HG02571 (cell line): Measurements from ENCODE around the gene HOMER3.
"Not testable (repeated sequence)": the region's sequence is repeated elsewhere in the genome, so short reads cannot be mapped to it uniquely, and the experiment has no call there.

Experiments used
- ATAC-seq: cut with Tn5 transposase; IDR thresholded peaks from one replicate; pipeline ENCODE4 v1.9.1; 2021; ENCODE audit warnings: mild to moderate bottlenecking, moderate library complexity; ENCODE audit not compliant: unreplicated experiment

HOMER3 gene

DNA sequence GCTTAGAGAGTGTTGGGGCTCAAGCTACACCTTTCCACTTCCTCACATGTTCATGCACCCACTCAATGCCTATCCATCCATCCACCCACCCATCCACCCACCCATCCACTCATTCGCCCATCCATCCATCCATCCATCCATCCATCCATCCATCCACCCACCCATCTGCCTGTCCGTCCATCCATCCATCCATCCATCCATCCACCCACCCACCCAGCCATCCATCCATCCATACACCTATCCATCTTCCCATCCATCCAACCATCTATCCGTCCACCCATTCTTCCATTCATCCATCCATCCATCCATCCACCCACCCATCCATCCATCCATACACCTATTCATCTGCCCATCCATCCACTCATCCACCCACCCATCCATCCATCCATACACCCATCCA is 13.1 kb upstream of the HOMER3 start:
- no peak for ATAC-seq

DNA sequence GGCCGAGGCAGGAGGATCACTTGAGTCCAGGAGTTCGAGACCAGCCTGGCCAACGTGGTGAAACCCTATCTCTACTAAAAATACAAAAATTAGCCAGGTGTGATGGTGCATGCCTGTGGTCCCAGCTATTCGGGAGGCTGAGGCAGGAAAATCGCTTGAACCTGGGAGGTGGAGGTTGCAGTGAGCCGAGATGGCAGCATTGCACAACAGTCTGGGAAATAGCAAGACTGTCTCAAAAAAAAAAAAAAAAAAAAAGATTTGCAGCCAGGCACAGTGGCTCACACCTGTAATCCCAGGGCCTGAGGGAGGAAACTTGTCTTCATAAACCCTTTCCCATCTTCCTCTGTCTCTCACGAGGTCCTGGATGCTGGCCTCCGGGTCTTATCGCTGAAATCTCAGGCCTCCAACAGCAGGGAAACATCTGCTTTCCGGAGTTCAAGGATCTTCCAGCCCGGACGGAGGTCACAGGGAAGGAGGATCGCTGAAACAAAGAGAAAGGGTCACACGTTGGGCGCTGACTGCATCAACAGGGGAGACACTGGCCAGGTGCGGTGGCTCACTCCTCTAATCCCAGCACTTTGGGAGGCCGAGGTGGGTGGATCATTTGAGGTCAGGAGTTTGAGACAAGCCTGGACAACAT is 11.5 kb upstream of the HOMER3 start:
- ATAC-seq = not testable (repeated sequence)

DNA sequence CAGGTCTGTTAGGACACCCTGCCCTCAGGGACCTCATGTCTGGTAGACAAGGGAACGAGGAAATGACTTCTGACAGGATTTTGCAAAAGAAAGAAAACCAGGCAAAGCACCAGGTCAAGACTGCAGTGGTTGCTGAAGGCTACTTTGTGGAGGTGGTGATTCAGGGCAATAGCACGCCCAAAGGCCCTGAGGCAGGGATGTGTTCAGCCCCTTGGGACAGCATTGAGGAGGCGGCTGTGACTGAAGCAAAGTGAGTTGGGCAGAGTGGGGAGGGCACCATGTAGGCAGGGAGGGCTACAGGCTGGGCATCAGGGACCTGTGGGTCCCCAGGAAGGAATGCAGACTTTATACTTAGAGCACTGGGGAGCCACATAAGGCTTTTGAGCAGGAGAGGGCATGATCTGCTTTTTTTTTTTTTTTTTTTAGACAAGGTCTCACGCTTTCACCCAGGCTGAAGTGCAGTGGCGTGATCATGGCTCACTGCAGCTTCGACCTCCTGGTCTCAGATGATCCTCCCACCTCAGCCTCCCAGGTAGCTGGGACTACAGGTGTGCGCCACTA is 10.8 kb upstream of the HOMER3 start:
- no peak for ATAC-seq

DNA sequence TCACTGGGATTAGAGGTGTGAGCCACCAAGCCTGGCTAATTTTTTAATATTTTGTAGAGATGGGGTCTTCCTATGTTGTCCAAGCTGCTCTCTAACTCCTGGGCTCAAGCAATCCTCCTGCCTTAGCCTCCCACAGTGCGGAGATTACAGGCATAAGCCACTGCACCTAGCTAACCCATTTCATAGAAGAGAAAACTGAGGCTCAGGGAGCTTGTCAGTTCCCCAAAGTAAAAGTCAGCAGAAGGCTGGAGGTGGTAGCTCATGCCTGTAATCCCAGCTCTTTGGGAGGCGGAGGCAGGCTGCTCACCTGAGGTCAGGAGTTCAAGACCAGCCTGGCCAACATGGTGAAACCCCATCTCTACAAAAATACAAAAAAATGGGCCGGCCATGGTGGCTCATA is 8.8 kb upstream of the HOMER3 start:
- no peak for ATAC-seq

GRCh38 chr19:18948976-18949356 is 7.9 kb upstream of the HOMER3 start:
- no peak for ATAC-seq

GRCh38 chr19:18948075-18948975 is 7.3 kb upstream of the HOMER3 start:
- no peak for ATAC-seq

- ATAC-seq = no peak
Observed at GRCh38 chr19:18946918-18947317, 5.9 kb upstream of the HOMER3 start.

- no peak for ATAC-seq
Observed at GRCh38 chr19:18946335-18946734, 5.3 kb upstream of the HOMER3 start.

- ATAC-seq = no peak
Observed at GRCh38 chr19:18945297-18945696, 4.3 kb upstream of the HOMER3 start.

- no peak for ATAC-seq
Observed at GRCh38 chr19:18943465-18943864, 2.4 kb upstream of the HOMER3 start.

DNA sequence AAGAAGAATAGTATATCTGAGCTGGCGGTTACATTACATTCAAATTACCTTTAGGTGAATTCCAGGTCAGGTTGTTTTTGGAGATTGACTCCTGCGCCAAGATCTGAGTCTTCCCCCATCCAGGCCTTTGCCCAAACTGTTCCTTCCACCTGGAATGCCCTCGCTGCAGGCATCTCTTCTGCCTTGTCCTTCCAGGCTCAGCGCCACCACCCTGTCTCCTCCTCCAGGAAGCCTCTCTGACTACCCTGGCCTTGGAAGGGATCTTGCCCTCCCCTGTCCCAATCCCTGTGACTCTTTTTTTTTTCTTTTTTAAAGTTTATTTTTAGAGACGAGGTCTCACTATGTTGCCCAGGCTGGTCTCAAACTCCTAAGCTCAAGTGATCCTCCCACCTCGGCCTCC is 1.7 kb upstream of the HOMER3 start:
- ATAC-seq = no peak

DNA sequence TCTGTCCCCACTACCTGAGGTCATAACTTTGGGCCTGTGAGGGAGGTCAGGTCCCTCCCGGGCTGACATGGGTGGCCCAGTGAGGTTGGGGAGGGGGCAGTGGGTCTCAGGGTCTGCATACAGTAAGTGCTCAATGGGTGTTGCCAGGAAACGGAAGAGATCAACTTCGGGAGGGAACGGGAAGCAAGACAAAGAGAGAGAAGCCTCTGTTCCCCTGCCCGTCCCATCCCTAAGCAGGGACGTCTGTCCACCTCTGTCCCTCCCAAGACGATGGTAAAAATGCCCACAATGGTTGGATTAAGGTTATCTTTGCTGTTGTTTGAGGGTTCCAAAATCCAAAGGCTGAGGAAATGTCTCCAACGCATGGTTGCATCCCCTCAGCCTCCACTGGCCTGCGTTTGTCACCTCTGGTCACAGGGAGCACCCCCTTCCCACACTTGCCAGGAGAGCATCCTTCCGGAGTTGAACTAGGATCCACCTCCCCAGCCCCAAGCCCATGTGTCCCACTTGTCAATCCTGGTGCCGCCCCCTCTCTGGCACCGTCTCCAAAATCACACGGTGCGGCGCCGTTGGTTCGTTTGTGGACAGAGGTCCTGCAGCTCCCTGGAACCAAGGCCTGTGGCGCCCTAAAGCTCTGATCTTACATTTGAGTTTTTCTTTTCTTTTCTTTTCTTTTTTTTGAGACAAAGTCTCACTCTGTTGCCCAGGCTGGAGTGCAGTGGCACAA is 774 bp upstream of the HOMER3 start:
- no peak for ATAC-seq

- ATAC-seq = no peak
Observed at GRCh38 chr19:18939922-18940768, 872 bp downstream of the HOMER3 start.

GRCh38 chr19:18939163-18939562 is 1.9 kb downstream of the HOMER3 start:
- no peak for ATAC-seq

GRCh38 chr19:18933297-18933696 is 7.7 kb downstream of the HOMER3 start:
- no peak for ATAC-seq

GRCh38 chr19:18932216-18932841 is 8.7 kb downstream of the HOMER3 start:
- no peak for ATAC-seq

DNA sequence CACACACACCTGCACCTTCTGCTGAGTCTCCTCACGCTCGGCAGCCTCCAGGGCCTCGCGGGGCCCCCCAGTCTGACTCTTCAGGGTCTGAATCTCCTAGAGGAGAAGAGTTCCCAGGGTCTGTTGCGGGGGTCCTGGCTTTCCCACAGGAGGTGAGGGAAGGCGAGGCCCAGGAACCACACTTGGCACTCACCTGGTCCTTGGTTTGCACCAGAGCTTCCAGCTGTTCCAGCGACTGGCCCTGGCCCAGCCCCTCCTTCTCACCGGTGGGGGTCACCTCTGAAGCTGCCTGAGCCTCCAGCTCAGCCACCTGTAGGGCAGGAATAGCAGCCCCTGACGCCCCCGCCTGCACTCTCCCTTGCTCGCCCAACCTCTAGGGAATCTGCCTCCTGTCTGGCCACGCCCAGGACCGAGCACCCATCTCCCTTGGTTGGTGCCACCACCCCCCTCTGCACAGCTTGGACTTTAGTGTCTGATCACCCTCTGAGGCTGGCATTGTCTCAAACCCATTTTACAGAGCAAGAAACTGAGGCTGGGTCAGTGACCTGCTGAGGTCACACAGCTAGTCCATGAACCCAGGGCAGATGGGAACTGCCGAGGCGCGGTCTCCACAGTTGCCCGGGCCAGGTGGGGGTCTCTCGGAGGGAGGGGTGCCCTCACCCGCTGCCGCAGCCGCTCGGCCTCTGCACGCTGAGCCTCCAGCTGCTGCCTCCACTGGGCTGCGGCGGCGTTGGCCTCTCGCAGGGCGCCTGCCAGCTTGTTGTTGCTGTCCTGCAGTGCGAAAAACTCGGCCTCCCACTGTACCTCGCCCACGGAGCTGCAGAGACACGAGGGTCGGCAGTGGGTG is 9.5 kb downstream of the HOMER3 start:
- ATAC-seq = no peak

GRCh38 chr19:18929311-18929710 is 11.7 kb downstream of the HOMER3 start:
- ATAC-seq = no peak
